BJ (cell line): ENCODE results near the gene MED31. TPM values are rescaled to one million over a fixed set of nuclear protein-coding genes. Genes with fewer than 3 reads are reported as not detected.

Experiments used
- CTCF ChIA-PET: fragments of 350-600 bp; formaldehyde crosslinking; extraction: SDS; loops from one replicate; lab custom pipeline; 2021; ENCODE audit warnings: antibody characterized with exemption, inconsistent platforms; lab: Yijun Ruan, JAX
- POLR2A ChIA-PET: fragments of 300-600 bp; sonication (Branson Sonifier 250); formaldehyde crosslinking; extraction: SDS; loops from one replicate; lab custom pipeline; 2021; ENCODE audit warnings: antibody characterized with exemption; lab: Charles Lee
- DNase-seq: peaks from one replicate; pipeline ENCODE4 v3.0.0-alpha.2; 2011; ENCODE audit warnings: low read depth
- H3K27me3 ChIP-seq: 2 replicates; pipeline ENCODE4 v1.6.0; 2011; ENCODE audit warnings: low read length; ENCODE audit not compliant: control insufficient read depth, insufficient read depth
- H3K36me3 ChIP-seq: 2 replicates; pipeline ENCODE4 v1.5.1; 2011; ENCODE audit warnings: low read length; ENCODE audit not compliant: control insufficient read depth, insufficient read depth
- H3K4me3 ChIP-seq: 2 replicates; pipeline ENCODE4 v1.5.1; 2011; ENCODE audit warnings: low read depth, mild to moderate bottlenecking, control low read depth, low read length
- CTCF ChIP-seq: IDR thresholded peaks from 2 replicates; pipeline ENCODE4 v1.5.1; 2011; ENCODE audit warnings: low read depth, mild to moderate bottlenecking, control low read depth, inconsistent platforms, low read length, moderate library complexity; ENCODE audit not compliant: insufficient read depth
- polyA plus RNA-seq: library from polyadenylated mRNA; depleted of rRNA; stranded (reverse); fragments of >200 nt; gene quantifications from 2 replicates; pipeline ENCODE4 v1.2.3, GENCODE V29; 2011

The MED31 gene
- polyA plus RNA-seq, 1 experiment: 6.9 TPM

DNA sequence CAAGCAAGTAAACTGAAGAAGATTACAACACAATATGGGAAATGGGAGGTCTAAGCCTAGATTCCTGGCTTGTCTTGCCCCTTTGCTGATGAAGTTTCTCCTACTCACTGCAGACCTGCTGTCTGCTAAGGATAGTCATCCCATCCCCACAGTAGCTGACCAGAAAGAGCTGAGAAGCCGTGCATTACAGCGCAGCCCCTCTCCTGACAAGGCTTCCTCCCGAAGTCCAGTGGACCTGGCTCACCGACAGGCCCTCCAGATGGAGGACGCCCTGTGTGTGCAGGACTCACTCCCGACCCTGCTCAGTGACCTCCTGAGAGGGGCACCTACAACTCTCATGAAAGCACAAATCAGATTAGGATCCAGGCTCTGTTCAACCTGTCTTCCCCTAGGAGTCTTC lies 46.3 kb downstream of the MED31 start:
- no peak overlapping the region for H3K4me3 ChIP-seq
- no peak for TF ChIP-seq CTCF
- no peak for DNase-seq
- CTCF ChIA-PET: interaction anchor here (1.4 kb wide), 1 partner anchor 132 kb away, joined by 4 read pairs; no protein-coding TSS in a partner anchor
- H3K27me3 ChIP-seq: no peaks in the 10 kb centered on the region
- POLR2A ChIA-PET: interaction anchor here (0.6 to 0.7 kb wide), 2 partner anchors 8 to 24 kb away, joined by 6 to 11 read pairs; no protein-coding TSS in a partner anchor
- H3K36me3 ChIP-seq: peaks cover 16% of the 10 kb centered on the region

DNA sequence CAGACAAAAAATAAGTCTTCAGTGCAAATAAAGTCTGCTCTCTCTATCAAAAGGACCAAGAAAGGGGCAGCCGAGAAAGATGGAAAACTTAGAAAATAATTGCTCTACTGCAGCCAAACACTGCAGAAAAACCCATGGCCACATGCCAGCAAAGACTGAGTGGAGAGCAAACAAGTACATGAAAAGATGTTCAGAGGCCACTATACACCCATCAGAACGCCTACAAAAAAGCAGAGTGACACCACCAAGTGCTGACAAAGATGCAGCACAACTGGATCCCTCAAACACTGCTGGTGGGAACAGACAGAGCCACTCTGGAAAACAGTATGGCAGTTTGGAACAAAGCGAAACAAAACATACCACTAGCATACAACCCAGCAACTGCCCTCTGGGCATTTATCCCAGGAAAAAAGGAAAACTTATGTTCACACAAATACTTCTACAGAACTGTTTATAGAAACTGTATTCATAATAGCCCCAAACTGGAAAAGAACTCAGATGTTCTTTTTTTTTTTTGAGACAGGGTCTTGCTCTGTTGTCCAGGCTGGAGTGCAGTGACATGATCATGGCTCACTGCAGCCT lies 47.6 kb downstream of the MED31 start:
- DNase-seq: no peak
- ChIA-PET CTCF (no interaction called here), POLR2A (no interaction called here)
- H3K4me3 ChIP-seq: no peak overlapping the region
- peaks cover 12% of the 10 kb centered on the region for H3K36me3 ChIP-seq
- H3K27me3 ChIP-seq: no peaks in the 10 kb centered on the region
- no peak for TF ChIP-seq CTCF

DNA sequence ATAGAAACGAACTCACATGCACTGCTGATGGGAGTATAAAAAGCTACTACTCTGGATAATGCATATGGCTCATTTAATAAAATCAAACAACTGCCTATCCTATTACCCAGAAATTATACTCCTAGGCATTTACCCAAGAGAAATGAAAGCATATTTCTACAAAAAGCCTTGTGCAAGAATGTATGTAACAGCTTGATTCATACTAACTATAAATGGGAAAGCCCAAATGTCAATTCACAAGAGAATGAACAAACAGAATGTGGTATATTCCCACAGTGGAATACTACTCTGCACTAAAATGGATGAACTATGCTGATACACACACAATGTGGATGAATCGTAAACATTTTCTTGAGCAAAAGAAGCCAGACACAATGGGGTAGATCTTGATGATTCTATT lies 49.3 kb downstream of the MED31 start:
- no peak for TF ChIP-seq CTCF
- DNase-seq: no peak
- no peak overlapping the region for H3K4me3 ChIP-seq
- H3K27me3 ChIP-seq: no peaks in the 10 kb centered on the region
- ChIA-PET POLR2A (no interaction called here), CTCF (interaction anchor here (1.1 to 1.9 kb wide), 2 partner anchors 11 to 129 kb away, joined by 3 to 7 read pairs; no protein-coding TSS in a partner anchor)
- H3K36me3 ChIP-seq: peaks cover 11% of the 10 kb centered on the region

DNA sequence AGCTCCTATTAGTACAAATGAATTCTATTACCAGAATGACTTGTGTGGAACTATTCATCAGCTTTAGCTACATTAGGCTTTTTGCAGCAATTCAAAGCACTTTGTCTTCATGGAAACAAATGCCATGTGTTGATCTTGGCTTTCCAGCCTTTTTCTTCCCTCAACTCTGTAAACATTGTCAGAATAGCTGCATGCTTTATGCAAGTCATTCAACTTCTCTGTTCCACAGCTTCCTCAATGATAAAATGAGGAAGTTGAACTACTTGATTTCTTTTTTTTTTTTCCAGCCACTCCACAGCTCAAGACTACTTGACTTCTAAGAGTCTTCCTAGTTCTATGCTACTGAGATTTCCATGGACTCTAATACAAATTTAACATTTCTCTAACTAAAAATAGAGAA lies 52.0 kb downstream of the MED31 start:
- no peaks in the 10 kb centered on the region for H3K27me3 ChIP-seq
- POLR2A ChIA-PET: no interaction called here
- CTCF ChIA-PET: interaction anchor here (0.6 to 1.3 kb wide), 4 partner anchors 9 to 222 kb away, joined by 3 to 4 read pairs (median 4); no protein-coding TSS in a partner anchor
- no peak for TF ChIP-seq CTCF
- H3K36me3 ChIP-seq: peaks cover 6% of the 10 kb centered on the region
- H3K4me3 ChIP-seq: no peak overlapping the region
- DNase-seq: no peak

GRCh38 chr17:6597727-6598126 lies 53.7 kb downstream of the MED31 start:
- no peaks in the 10 kb centered on the region for H3K27me3 ChIP-seq
- CTCF ChIA-PET: interaction anchor here (1.4 kb wide), 1 partner anchor 126 kb away, joined by 8 read pairs; no protein-coding TSS in a partner anchor
- DNase-seq: no peak
- POLR2A ChIA-PET: no interaction called here
- H3K36me3 ChIP-seq: peaks cover 6% of the 10 kb centered on the region
- no peak for TF ChIP-seq CTCF
- H3K4me3 ChIP-seq: no peak overlapping the region
